NT2/D1 (cell line): Measurements from ENCODE around the gene NRXN3.

Experiments
- SUZ12 ChIP-seq: IDR thresholded peaks from 2 replicates; pipeline ENCODE4 v1.6.1; 2011; ENCODE audit not compliant: insufficient read length, insufficient read depth; ENCODE audit errors: extremely low read depth
- YY1 ChIP-seq: IDR thresholded peaks from 2 replicates; pipeline ENCODE4 v1.6.1; 2011; ENCODE audit not compliant: insufficient read length, insufficient read depth
- ZNF274 ChIP-seq: IDR thresholded peaks from 2 replicates; pipeline ENCODE4 v1.6.1; 2011; ENCODE audit warnings: mild to moderate bottlenecking, low read depth, low read length

GRCh38 chr14:79840831-79841230, 1670.7 kb downstream of the NRXN3 start:
- TF ChIP-seq YY1 (no peak), ZNF274 (no peak), SUZ12 (no peak)
